HG03521 (cell line): ENCODE data around the gene ZBTB24.
"Not testable (repeated sequence)": the region's sequence is repeated elsewhere in the genome, so short reads cannot be mapped to it uniquely, and the experiment has no call there.

Experiments used
- ATAC-seq: cut with Tn5 transposase; IDR thresholded peaks from one replicate; pipeline ENCODE4 v1.9.1; 2021; ENCODE audit warnings: mild to moderate bottlenecking, moderate library complexity; ENCODE audit not compliant: unreplicated experiment

Gene ZBTB24

DNA sequence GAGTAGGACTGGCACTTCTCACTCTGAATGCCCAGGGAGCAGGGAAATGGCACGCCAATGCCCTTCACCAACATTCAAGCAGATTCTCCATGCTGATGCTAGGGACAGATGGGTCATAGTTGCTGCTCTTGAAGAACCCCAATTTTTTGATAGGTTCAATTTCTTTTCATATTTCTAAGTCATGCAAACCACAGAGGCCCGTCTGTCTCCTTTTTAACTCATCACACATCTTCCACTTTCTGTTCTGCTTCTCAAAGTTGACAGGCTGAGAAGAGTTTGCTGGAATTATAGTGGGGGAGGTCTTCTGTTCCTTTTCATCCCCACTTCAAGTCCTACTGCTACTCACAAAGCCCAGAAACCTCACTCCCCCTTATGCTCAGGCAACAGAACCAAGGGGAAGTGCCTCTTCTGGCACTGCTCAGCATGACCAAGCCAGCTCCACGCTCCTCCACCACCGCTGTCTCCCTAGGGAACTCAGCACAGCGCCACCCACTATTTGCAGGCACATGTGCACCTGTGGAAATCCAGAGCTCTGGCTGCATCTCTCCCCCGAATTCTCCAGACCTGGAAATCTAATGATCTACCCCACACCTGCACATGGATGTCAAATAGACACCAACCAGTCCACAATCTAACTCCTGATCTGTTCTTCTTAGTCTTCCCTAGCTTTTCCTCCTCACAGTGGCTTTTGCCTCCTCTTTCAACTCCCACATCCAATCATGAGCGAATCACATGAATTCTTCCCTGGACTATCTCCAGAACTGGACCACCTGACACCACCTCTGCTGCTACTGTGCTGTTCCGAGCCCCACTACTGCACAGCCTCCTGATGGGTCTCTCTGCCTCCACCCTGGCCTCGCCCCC is 10.7 kb downstream of the ZBTB24 start:
- peak; percentile 53 for ATAC-seq

GRCh38 chr6:109471105-109471810 is 11.8 kb downstream of the ZBTB24 start:
- no peak for ATAC-seq

GRCh38 chr6:109469591-109470189 is 13.3 kb downstream of the ZBTB24 start:
- ATAC-seq = no peak

GRCh38 chr6:109467696-109468095 is 15.3 kb downstream of the ZBTB24 start:
- no peak for ATAC-seq

- ATAC-seq = no peak
These were observed 16.7 kb downstream of the ZBTB24 start for GRCh38 chr6:109466212-109466923.

DNA sequence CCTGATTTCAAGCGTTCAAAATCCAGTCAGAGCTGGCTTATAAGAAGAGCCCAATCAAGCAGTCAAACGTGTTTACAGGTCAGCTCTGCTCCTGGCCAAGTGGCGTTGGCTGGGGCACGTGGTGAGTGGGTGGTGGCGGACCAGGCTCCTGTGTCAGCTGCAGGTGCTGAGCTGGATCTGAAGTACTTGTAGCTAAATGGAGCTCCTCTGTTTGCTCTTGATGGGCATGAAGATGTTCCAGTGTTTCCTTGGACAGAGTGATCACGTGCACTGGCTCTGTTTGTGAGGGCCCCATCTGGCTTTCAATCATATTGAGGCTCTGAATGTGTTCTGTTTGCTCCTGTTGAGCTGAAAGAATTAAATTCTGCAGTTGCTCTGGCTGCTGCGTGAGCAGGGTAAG is 17.2 kb downstream of the ZBTB24 start:
- ATAC-seq = no peak

DNA sequence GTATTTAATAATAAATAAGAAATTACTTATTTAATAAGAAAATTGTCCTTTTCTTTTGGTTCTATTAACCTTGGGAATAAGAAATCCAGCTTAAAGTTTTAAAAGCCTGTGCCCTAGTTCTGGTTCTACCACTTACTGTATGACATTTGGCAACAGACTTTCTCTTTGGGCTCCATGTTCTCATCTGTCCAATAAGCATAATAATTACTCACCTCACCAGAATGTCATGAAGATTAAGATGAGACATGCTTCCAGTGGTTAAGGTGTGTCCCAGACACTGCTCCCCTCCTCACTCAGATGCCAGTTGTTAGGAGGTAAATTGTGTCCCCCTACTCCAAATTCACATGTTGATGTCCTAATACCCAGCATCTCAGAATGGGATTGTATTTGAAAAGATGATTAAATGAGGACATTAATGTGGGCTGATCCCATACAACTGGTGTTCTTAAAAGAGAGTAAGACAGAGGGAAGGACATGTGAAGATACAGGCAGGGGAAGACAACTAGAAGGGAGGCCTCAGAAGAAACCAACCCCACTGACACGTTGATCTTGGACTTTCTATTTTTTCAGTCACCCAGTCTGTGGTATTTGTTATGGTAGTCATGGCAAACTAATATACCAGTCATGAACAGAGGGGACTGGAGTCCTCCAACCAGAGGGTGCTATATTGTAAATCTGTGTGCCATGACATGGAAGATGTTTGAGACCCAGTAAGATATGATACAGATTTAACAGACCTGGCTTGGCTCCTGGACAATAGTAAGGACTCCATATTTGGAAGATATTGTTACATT is 21.1 kb downstream of the ZBTB24 start:
- ATAC-seq = no peak

- not testable (repeated sequence) for ATAC-seq
These were observed 21.8 kb downstream of the ZBTB24 start for GRCh38 chr6:109461205-109461604.

DNA sequence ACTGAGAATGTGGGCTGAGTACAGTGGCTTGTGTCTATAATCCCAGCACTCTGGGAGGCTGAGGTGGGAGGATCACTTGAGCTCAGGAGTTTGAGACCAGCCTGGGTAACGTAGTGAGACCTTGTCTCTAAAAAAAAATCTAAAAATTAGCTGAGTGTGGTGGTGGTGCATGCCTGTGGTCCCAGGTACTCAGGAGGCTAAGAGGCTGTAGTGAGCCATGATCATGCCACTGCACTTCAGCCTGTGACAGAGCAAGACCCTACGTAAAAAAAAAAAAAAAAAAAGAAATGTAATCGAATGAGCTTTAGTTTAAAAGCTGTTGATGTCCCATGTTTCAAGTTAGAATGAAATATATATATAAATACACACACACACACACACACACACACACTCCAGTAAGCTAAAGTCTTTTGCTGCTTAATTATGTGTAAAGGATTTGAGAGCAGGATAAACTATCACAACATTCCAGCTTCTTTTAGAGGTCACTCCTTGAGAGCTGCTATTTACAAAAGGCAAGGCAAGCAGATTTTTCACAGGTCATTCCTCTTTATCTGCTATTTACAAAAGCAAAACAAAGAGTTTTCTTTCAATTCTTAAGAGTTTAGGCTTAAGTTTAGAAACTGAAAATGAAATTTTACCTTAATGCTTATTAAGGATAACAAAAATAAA is 22.7 kb downstream of the ZBTB24 start:
- no peak for ATAC-seq

DNA sequence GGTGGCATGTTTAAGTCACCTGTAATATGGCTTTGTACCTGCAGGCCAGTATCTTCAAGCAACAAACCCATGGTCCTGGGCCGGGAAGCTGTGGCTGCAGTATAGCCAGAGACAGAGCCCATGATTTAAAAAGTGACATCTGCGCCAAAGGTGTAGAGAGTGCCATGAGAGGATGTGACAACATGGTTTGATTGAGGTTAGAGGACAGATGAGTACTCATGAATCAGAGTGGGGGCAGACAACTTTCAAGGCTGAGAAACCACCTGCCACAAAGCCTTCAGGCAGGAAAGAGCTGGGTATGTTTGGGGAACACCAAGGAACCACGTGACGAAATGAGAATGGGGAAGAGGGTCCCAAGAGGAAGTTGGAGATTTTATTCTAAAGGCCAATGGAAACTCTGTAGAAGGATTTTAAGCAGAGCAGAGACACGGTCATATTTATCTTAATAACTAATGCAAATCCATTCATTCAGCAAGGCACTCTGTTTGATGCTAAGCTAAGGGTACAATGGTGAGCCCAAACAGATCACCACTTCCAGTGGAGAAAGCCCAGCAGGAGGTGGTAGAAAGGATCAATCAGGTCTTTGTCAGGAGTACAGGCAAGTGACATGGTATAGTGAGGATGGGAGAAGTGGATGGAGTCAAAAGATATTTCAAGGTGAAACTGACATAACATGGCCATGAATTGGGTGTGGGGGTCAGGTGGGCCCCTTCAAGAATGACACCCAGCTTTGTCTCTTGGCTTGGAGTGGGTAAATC is 24.1 kb downstream of the ZBTB24 start:
- ATAC-seq = no peak

- no peak for ATAC-seq
These were observed 25.4 kb downstream of the ZBTB24 start for GRCh38 chr6:109457562-109457996.

GRCh38 chr6:109456710-109457561 is 26.1 kb downstream of the ZBTB24 start:
- no peak for ATAC-seq

GRCh38 chr6:109456111-109456583 is 26.9 kb downstream of the ZBTB24 start:
- peak; percentile 5 for ATAC-seq

GRCh38 chr6:109455437-109456110 is 27.4 kb downstream of the ZBTB24 start, which contains the start of gene MICAL1:
Gene MICAL1, minus strand, starts transcription at chr6:109455772. Its CDS starts 1,576 bp downstream, at chr6:109454196.
- ATAC-seq = peak; percentile 61

DNA sequence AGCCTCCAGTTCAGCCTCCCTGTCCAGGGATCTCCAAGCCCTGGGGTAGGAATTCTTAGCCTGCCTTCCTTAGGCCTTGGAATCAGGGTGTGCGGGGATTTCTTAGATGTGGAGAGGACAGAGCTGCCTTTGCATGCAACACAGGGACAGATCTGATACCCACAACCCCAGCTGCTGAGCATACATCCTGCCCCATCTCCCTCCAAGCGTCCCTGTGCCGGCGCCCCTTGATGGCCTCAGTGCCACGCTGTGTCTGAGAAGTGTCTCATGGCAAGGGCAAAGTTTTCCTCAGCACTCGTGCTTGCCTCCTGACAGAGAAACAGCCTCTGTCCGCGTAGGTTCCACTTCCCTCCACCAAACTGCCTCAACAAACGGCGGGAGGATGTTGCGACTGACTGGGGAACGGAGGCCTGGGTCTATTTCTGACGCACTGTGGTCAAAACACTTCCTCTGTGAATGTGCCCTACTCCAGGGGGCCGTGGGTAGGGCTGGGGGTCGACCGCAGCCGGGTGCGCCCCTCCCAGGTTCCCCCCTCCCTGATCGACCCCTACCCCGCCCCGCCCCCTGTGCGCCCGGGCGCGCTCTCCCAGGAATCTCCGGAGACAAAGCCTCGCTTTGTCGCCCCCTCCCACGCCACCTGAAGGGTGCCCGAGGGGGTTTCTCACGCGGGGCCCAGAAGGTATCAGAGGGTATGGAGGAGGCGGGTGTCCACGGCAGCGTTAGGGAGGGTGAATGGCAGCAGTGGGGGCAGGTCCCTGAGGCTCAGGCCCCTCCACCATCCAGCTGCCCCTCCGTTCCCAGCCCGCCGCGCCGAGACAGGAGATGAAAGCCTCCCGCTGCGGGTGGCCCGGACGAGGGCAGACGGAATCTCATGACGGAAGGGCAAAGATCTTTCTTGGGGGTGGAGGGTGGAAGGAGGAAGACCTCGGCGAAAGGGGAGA is 28.3 kb downstream of the ZBTB24 start:
- peak; percentile 17 for ATAC-seq
